Endothelial cell of umbilical vein (primary cell): ENCODE measurements around the gene DUOXA2.

Source experiments
- MYC ChIP-seq: IDR thresholded peaks from one replicate; pipeline ENCODE4 v1.6.1; 2011; ENCODE audit warnings: mild to moderate bottlenecking, low read depth, low read length
- POLR2A ChIP-seq: IDR thresholded peaks from 2 replicates; pipeline ENCODE4 v1.6.1; 2012; ENCODE audit warnings: low read depth, mild to moderate bottlenecking, control low read depth, low read length

DNA sequence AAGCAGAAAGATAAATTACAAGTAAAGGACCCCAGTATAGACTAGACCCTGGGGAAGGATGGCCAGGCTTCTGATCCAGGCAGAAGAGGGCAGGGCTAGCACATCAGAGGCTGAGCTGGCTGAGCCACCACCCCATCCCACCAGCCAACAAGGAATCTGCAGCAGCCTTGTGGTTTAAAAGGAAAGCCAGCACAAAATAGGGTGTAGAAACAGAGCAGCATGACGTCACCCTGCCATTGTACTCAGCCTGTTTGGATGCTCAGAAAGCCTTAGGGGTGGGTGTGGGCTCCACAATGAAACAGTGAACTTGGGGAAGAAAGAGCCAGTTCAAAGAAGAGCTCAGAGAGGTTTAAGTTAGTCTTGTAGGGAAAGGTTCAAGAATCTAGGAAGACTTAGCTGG lies 43.8 kb downstream of the DUOXA2 start:
- TF ChIP-seq MYC, result no peak
- TF ChIP-seq POLR2A, result no peak
